DMS53 treated with DMSO at 0.1 percent for 48 hours (cell line): Measurements from ENCODE around the gene SNAPC4.

ENCODE experiments used
- DNase-seq: peaks from one replicate; lab custom pipeline; 2025; ENCODE audit not compliant: unreplicated experiment; lab: John Stamatoyannopoulos, UW

The SNAPC4 gene

GRCh38 chr9:136393531-136393930 is 6.4 kb downstream of the SNAPC4 start:
- DNase-seq = no peak

DNA sequence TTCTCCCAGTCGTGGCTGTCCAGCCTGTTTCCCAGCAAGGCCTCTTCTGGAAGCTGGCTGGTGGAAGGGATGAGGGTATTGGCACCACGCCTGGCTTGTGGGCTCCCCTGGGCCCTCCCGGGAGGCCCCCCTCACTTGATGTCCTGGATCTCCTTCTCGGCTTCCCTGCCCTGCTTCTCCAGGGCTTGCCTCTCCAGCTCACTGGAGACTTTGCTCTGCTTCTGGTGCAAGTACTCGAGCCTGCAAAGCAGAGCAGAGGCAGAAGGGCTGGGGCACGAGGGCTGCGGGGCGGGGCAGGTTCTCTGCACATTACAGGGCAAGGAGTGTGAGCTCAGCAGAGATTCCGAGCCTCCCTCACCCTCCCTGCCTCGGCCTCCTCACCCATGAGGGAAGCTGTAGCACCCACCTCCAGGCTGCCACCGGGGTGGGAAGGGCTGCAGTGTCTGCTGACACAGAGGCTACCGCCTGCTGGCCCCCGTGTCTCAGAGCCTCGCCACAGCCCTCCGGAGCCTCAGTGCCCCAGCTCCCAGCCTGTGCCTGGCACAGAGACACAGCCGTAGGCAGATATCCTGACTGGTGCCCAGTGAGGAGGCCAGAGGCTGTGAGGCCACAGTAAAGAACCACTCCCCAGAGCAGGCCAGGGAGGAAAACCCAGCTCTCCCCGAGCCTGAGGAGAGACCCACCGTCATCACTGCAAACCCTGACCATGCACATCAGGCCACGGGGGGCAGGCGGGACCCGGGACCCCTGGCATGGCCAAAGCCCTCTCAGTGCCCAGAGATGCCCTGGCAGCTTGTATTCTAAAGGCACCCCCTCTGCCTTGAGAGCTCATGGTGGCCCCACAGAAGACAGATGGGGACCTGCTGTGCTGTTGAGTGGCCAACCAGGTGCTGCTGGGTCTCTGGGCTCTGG is 7.2 kb downstream of the SNAPC4 start:
- DNase-seq = no peak

DNA sequence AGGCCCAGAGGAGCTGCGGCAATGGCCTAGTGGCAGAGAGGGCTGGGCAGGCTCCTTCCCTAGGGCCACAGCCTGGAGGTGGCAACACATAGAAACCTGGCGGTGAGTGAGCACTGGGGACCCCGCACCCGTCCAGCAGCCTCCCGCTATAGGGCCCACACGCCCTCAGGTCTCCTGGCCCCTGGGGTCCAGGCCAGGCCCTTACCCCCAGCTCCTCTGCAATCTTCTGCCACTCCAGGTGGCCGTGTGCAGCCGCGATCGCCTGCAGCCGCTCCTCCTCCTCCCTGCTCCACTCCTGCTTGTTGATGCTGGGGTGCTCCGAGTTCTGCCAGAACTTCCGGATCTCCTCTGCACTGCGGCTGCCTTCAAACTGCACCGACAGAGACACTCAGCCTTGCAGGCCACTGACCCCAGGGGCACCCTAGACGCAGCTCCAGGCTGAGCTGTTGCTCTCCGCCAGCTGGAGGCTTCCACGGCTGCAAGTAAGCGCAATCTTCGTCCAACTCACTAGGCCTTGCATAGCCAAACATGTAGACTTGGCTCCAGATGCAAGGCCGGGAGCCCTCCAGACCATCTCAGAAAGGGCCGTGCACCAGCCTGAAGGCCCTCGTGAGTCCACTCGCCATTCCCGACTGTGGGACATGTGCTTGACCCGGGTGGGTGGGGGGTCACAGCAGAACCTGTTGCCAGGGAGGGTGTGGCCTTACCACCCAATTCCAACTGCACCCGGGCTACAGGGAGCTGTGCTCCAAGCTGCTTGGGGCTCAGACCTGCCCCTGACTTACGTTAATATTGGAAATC is 8.0 kb downstream of the SNAPC4 start:
- DNase-seq = no peak

- DNase-seq = no peak
Measured at GRCh38 chr9:136389396-136389795, 10.6 kb downstream of the SNAPC4 start.

DNA sequence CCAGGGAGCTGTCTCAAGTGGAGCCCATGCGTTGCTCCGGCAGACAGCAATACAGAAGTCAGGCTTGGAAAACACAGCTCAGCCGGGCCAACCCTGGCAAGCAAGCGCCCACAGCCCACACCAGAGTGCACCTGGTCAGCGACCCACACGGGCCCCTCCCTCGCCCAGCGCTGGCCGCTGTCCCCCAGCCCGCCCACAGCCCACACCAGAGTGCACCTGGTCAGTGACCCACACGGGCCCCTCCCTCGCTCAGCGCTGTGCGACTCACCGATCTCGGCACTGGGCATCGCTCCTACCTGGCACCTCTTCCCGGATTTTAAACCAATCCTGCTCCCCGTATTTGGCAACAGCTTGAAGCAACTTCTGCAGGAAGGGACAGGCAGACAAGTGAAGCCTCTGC is 12.8 kb downstream of the SNAPC4 start:
- DNase-seq = no peak

- DNase-seq = no peak
Measured at GRCh38 chr9:136386018-136386417, 14.0 kb downstream of the SNAPC4 start.

DNA sequence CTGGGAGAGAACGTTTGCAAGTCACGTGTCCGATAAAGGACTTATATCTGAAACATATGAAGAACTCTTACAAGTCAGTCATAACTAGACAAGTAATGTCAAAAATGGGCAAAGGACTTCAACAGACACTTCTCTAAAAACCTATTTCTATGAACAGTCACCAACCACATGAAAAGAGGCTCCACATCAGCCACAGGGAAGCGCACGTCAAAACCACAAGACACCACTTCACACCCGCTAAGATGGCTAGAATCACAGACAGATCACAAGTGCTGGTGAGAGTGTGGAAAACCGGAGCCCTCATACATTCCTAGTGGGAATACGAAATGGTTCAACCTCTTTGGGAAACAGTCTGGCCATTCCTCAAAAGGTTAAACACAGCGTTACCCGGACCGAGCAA is 15.0 kb downstream of the SNAPC4 start:
- no peak for DNase-seq

GRCh38 chr9:136383436-136383835 is 16.5 kb downstream of the SNAPC4 start:
- no peak for DNase-seq

- DNase-seq = no peak
Measured at GRCh38 chr9:136381966-136382513, 17.9 kb downstream of the SNAPC4 start.

DNA sequence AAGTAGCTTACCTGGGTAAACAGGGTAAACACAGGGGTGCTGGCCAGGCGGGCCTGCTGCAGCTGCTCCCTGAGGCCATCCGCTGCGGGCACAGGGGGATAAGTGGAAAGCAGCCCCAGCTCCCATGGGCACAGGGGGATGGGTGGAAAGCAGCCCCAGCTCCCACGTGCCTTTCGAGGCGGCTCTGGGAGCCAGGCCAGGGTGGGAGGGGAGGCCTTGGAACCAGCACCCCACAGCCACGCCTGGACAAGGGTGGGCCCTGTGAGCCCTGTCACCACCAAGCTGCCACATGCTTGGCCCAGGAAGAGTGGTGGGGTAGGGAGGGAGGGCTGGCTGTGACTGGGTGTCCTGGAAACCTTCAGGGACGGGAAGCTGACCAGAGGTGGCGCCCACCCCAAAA is 18.7 kb downstream of the SNAPC4 start:
- no peak for DNase-seq

- no peak for DNase-seq
Measured at GRCh38 chr9:136380381-136380780, 19.6 kb downstream of the SNAPC4 start.

DNA sequence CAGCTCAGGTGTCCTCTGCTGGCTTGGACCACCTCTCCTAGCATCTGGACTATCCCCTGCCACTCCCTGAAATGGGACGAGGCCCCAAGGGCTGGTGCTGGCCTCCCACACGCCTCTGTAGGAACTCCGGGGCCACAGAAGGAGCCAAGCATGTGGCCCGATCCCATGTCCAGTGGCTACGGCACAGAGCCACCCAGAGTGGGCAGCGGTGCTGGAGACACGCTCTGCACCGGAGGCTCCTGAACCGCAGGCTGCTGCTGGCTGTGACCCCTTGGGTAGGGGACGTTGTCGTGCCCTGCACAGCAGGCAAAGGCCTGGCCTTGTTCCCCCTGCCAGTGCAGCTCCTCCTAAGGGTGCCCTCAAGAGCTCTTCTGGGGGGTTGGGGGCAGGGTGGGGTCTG is 20.1 kb downstream of the SNAPC4 start:
- no peak for DNase-seq

DNA sequence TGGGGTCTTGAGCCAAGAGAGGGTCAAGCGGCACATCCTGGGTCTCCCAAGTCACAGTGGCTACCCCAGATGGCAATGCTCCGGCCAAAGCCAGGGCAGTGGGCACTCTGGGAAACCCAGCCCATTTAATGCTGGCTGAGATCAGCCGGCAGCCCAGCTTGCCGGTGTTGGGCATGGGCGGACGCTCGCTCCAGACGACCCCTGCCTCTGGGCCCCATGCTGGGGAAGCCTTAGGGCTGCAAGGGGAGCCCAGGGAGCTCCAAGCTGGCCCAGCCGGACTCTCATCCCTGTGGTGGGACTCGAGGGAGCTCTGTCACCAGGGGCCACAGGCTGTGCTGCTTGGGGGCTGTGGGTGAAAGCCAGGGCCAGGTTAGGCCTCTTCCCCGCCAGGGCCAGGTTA is 20.6 kb downstream of the SNAPC4 start:
- DNase-seq = no peak

GRCh38 chr9:136379003-136379287 is 21.0 kb downstream of the SNAPC4 start:
- no peak for DNase-seq

GRCh38 chr9:136378170-136379002 is 21.6 kb downstream of the SNAPC4 start:
- DNase-seq = no peak

GRCh38 chr9:136377341-136378169 is 22.4 kb downstream of the SNAPC4 start:
- no peak for DNase-seq

- DNase-seq = no peak
Measured at GRCh38 chr9:136376457-136376856, 23.5 kb downstream of the SNAPC4 start.

- DNase-seq = no peak
Measured at GRCh38 chr9:136375096-136375495, 24.9 kb downstream of the SNAPC4 start.

- DNase-seq = no peak
Measured at GRCh38 chr9:136374183-136374575, 25.8 kb downstream of the SNAPC4 start.
